H1 (cell line): ENCODE data around the gene C22orf23.

Source experiments
- BRCA1 ChIP-seq: IDR thresholded peaks from 2 replicates; pipeline ENCODE4 v1.6.1; 2012; ENCODE audit warnings: low read depth, low read length, improper control_type of control experiment
- CBX5 ChIP-seq: fragments of 300-800, 300-1000 bp; sonication (generic); IDR thresholded peaks from 2 replicates; pipeline ENCODE4 v1.7.1; 2016; ENCODE audit warnings: antibody characterized with exemption, low read length, low read depth
- CEBPB ChIP-seq: IDR thresholded peaks from 2 replicates; pipeline ENCODE4 v1.6.1; 2012; ENCODE audit warnings: low read depth, low read length
- CTCF ChIP-seq, 3 experiments: IDR thresholded peaks; 1 replicate in 2 of 3; 2 replicates in 1 of 3; pipeline versions ENCODE4 v1.5.1 to v1.6.1; 2011; ENCODE audit warnings: low read length in 3 of 3, mild to moderate bottlenecking in 3 of 3, inconsistent platforms in 2 of 3, low read depth in 1 of 3, moderate library complexity in 1 of 3; ENCODE audit not compliant: insufficient read depth in 1 of 3; ENCODE audit errors: control extremely low read depth in 1 of 3
- EP300 ChIP-seq, 2 experiments: IDR thresholded peaks; 1 replicate in 1 of 2; 2 replicates in 1 of 2; pipeline ENCODE4 v1.6.1; 2011 to 2012; ENCODE audit warnings: low read depth in 2 of 2, low read length in 2 of 2, mild to moderate bottlenecking in 2 of 2, borderline replicate concordance in 1 of 2, inconsistent platforms in 1 of 2, moderate library complexity in 1 of 2
- EZH2 ChIP-seq: fragments of 200-600 bp; sonication (generic); IDR thresholded peaks from 2 replicates; pipeline ENCODE4 v1.7.1; 2012; ENCODE audit warnings: low read depth, mild to moderate bottlenecking, moderate library complexity, low read length, inconsistent platforms; ENCODE audit not compliant: severe bottlenecking
- GABPA ChIP-seq: IDR thresholded peaks from 2 replicates; pipeline ENCODE4 v1.6.1; 2011; ENCODE audit warnings: mild to moderate bottlenecking, low read length, moderate library complexity, borderline replicate concordance; ENCODE audit not compliant: insufficient read depth
- RAD21 ChIP-seq, 2 experiments: IDR thresholded peaks in 1 of 2; conservative IDR thresholded peaks in 1 of 2; 2 replicates each; pipeline ENCODE4 v1.6.1; 2011; ENCODE audit warnings: low read depth in 2 of 2, low read length in 2 of 2, improper control_type of control experiment in 1 of 2, inconsistent platforms in 1 of 2, mild to moderate bottlenecking in 1 of 2, moderate library complexity in 1 of 2
- RFX5 ChIP-seq: IDR thresholded peaks from 2 replicates; pipeline ENCODE4 v1.6.1; 2011; ENCODE audit warnings: low read depth, low read length, improper control_type of control experiment, borderline replicate concordance
- TAF1 ChIP-seq: IDR thresholded peaks from 2 replicates; pipeline ENCODE4 v1.6.1; 2011; ENCODE audit warnings: mild to moderate bottlenecking, low read depth, low read length
- TEAD4 ChIP-seq: IDR thresholded peaks from 2 replicates; pipeline ENCODE4 v1.6.1; 2012; ENCODE audit warnings: low read depth, low read length, inconsistent platforms, mixed read lengths

DNA sequence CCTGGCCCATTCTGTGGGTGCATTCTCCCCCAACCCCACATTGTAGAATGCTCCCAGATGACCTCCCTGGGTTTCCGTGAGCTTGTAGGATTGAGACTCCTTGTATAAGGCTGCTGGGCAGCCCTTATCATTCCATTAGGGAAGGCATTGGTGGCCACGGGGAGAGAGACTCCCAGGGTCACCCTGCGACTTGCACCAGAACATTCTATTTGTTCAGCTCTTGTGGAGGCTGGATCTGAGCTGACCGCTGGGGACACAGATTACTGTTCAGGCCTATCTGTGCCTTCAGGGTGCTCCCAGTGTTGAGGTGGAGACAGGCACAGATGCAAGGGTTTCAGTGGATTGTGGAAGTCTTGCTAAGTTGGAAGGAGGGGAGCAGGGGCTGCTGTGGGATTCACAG lies 29.5 kb downstream of the C22orf23 start:
- TF ChIP-seq CTCF (IDR thresholded peaks at IDR 0.05; ENCODE audit: control extremely low read depth in 1 of 3, insufficient read depth in 1 of 3, low read depth in 1 of 3, low read length in 3 of 3) (no peak), RFX5 (no peak), RAD21 (IDR thresholded peaks at IDR 0.05 in 1 of 2, conservative IDR thresholded peaks at IDR 0.05 in 1 of 2; ENCODE audit: low read depth in 2 of 2, low read length in 2 of 2) (no peak), EZH2 (no peak), GABPA (no peak), CBX5 (no peak), EP300 (IDR thresholded peaks at IDR 0.05; ENCODE audit: borderline replicate concordance in 1 of 2, low read depth in 2 of 2, low read length in 2 of 2) (no peak), BRCA1 (no peak), TAF1 (no peak), CEBPB (no peak), TEAD4 (no peak)
